HG03064 (cell line): ENCODE results near the gene CTXND1.
"Not testable (repeated sequence)": the region's sequence is repeated elsewhere in the genome, so short reads cannot be mapped to it uniquely, and the experiment has no call there.

ENCODE experiments used
- ATAC-seq: cut with Tn5 transposase; IDR thresholded peaks from one replicate; pipeline ENCODE4 v1.9.1; 2021; ENCODE audit warnings: low read depth; ENCODE audit not compliant: unreplicated experiment

CTXND1 gene

DNA sequence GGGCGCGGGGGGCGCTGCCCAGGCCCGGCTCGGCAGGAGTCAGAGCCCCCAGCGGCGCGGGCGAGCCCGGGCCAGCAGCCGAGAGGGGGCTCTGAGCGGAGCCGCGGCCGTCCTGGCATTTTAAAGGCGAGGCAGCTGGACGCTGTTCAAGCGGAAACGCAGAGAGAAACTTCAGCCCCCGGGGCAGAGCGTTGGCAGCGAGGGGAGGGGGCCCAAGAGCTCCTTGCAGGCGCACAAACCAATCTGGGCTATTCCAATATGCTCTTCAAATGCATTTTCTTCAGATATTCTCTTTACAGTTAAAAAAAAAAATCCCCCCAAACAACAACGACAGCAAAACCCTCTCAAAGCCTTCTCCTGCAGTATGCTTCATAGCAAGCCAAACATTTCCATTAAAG, at the start of gene CTXND1:
CTXND1 (minus strand) TSS at position 93 of the 398 bp plus-strand sequence. CDS start 50,264 bp downstream, outside the sequence.
- ATAC-seq = no peak

- ATAC-seq = no peak
These were observed 49.5 kb upstream of the CTXND1 start for GRCh38 chr15:80301472-80301871.

DNA sequence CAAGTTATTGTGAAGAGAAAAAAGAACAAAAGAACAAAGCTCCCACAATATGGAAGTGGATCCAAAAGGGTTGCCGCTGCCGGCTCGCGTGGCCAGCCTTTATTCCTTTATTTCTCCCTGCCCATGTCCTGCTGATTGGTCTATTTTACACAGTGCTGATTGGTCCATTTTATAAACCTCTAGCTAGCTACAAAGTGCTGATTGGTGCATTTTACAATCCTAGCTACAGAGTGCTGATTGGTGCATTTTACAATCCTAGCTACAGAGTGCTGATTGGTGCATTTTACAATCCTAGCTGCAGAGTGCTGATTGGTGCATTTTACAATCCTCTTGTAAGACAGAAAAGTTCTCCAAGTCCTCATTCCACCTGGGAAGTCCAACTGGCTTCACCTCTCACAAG, 43.8 kb upstream of the CTXND1 start:
- not testable (repeated sequence) for ATAC-seq

DNA sequence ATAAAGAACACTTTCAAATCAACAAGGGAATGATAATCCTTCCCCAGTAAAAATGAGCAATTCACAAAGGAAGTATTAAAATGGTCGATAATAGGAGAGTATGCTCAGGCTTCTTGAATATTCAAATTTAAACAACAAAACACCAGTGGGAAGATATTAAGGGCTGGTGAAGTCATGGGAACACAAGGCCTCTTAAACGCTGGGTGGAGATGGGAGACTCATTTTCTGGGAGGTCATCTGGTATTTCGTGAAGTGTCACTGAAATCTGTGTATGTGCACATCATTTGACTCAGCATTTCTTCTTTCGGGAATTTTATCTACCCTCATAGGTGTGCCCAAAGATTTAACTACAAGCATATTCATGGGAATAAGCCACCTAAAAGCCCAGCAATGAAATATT, 40.1 kb upstream of the CTXND1 start:
- ATAC-seq = no peak

DNA sequence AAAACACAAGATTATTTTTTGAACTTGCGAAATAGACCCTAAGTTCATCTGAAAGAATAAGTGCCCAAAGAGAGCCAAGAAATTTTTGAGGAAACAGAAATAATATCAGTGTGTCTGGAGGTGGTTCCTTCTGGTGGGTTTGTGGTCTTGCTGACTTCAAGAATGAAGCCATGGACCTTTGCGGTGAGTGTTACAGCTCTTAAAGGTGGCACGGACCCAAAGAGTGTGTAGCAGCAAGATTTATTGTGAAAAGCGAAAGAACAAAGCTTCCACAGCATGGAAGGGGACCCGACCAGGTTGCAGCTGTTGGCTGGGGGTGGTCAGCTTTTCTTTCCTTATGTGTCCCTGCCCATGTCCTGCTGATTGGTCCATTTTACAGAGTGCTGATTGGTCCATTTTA, 38.9 kb upstream of the CTXND1 start:
- ATAC-seq = not testable (repeated sequence)

GRCh38 chr15:80289528-80290495, 37.8 kb upstream of the CTXND1 start:
- no peak for ATAC-seq

GRCh38 chr15:80288131-80288530, 36.1 kb upstream of the CTXND1 start:
- no peak for ATAC-seq

- ATAC-seq = no peak
These were observed 34.0 kb upstream of the CTXND1 start for GRCh38 chr15:80286055-80286454.

- no peak for ATAC-seq
These were observed 33.4 kb upstream of the CTXND1 start for GRCh38 chr15:80285379-80285778.

DNA sequence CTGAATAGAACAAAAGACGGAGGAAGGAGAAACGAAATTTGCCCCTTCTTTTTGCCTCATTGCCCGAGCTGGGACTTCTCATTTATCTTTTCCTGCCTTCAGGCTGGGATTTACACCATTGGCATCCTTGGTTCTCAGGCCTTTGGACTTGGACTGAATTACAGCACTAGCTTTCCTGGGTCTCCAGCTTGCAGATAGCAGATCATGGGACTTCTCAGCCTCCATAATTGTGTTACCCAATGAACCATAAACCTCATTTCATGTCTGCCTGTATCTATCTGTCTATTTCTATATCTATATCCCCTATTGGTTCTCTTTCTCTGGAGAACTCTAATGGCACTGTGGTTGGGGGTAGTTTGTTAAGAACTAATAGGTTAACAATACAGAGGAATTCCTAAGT, 31.5 kb upstream of the CTXND1 start:
- ATAC-seq = no peak

DNA sequence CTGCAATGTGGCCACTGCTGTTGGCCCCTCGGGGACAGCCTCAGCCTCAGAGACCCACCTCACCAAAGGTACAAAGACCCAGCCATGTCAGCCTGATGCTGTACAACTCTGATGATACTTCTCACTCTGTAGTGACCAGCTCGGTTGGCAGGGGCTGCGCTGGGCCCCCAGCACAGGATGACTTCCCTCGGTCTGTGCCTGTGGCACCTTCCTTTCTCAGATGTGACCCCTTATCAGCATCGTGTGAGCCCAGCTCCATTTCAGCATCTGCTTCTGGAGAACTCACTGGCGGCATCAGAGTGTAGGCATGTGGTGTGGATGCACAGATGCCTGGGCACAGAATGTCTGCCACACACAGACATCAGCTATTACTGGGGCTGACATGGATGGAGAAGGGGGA, 25.1 kb upstream of the CTXND1 start:
- ATAC-seq = no peak

DNA sequence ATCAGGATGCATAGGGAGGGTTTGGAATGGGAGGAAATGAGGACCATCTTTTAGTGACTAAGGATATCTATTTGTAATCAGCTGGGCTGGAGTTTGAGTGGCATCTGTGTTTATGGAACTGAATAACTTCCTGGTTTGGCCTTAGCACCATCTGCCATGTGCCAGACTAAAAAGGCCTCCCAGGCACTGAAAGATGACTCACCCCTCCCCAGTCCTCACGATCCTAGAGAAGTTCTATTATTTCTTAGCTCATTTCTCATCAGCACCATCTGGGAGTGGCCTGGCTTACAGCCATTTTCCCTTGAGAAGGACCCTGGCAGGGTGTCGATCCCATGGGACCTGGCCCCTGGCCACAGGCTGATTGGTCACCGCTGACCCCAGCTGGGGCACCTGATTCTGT, 23.9 kb upstream of the CTXND1 start:
- no peak for ATAC-seq

DNA sequence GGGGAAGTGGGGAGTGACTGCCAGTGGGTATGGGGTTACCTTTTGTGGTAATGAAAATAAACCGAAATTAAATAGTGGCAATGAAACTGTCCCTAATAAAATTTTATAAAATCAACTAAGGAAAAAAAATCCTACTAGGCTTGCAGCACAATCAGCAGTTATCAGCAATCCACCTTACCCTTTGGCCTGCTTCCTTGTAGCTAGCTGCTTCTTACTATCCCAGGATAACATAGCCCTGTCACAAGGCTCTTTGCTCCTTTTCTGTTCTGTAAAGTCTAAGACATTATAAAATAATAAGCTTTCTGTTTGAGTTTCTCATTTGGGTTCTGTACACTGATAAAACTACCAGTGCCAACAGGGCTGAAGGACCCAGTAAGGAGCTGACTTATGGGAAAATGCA, 23.0 kb upstream of the CTXND1 start:
- no peak for ATAC-seq

GRCh38 chr15:80274554-80274953, 22.5 kb upstream of the CTXND1 start:
- ATAC-seq = no peak

- ATAC-seq = no peak
These were observed 21.0 kb upstream of the CTXND1 start for GRCh38 chr15:80272987-80273386.

GRCh38 chr15:80270472-80270871, 18.5 kb upstream of the CTXND1 start:
- ATAC-seq = no peak

DNA sequence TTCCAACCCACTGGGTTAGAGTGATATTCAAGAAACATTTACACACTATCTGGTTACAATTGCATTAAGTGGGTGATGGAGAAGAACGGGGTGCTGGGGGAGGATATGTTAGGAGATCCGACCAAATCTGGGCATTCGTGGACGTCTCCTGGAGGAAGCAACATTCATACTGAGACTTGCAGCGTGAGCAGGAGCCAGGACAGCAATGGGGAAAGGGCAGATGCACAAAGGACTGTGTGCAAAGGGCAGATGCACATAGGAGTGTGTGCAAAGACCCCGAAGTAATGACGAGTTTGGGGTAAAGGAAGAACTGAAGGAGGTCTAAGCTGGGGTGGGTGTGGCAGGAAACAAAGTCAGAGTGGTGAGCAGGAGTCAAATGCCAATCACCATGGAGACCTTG, 16.1 kb upstream of the CTXND1 start:
- no peak for ATAC-seq

- no peak for ATAC-seq
These were observed 15.6 kb upstream of the CTXND1 start for GRCh38 chr15:80267658-80268057.

DNA sequence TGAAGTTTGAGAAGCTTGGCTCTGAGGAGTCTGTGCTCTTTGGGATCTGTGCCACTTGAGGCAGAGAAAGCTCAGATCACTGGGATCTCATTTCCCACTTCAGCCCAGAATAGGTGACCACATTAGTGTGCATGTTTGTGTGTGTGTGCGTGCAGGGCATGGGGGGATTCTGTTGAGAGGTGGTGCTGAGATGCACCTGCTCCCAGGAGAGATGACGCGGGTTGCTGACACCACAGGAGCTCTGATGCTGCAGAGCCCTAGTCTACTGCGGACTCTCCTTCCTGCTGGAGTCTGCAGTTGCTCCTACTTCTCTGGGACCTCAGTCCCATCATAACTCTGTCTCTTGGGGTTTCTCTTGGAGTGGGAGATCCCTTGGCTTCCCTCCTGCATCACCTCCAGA, 14.7 kb upstream of the CTXND1 start:
- ATAC-seq = no peak

- no peak for ATAC-seq
These were observed 14.1 kb upstream of the CTXND1 start for GRCh38 chr15:80266113-80266512.

DNA sequence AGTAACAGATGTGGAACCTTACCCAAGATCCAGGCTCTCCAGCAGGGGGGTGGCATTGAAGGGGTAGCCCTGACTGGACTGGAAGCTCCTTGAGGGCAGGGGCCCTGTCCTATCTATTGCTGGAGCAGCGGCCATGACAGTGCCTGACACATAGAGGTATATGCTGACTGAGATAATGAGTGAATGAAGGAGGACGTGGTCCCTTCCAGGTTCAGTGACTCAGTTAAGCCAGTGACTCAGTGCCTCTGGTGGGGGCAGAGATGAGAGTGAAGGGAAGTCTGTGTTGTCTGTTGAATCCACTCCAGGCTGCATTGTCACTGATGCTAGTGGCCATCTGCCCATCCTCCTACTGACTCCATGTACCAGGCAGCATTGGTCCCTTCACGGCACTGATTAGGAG, 13.0 kb upstream of the CTXND1 start:
- no peak for ATAC-seq

GRCh38 chr15:80264031-80264430, 12.0 kb upstream of the CTXND1 start:
- no peak for ATAC-seq
